ENCODE measurements around the gene SREBF1. TPM values are rescaled to one million over a fixed set of nuclear protein-coding genes. Genes with fewer than 3 reads are reported as not detected.

SREBF1 gene
- total RNA-seq, 1 experiment from 2014 or later, result 230 TPM

DNA sequence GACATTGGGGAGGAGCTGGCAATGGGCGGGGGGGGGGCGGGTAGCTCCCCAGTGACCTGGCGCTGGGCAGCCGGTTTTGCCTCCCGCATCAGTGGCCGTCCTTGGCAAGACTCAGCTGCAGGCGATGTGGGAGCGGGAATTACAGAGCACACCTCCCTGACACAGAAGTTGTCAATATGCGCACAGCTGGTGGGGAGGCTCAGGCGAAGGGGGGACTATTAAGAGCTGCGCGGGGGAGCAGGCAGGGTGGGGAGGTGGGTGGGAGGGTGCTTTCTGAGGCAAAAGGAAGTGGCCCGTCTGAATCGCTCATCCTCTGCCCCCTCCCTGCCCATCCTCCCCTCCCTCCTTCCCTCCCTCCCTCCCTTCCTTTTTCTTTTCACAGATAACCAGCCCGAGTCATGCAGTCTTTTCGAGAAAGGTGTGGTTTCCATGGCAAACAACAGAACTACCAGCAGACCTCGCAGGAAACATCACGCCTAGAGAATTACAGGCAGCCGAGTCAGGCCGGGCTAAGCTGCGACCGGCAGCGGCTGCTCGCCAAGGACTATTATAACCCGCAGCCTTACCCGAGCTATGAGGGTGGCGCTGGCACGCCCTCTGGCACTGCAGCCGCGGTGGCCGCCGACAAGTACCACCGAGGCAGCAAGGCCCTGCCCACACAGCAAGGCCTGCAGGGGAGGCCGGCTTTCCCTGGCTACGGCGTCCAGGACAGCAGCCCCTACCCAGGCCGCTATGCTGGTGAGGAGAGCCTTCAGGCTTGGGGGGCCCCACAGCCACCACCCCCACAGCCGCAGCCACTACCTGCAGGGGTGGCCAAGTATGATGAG lies 44.0 kb downstream of the SREBF1 start:
- TF ChIP-seq, protein P1, sequence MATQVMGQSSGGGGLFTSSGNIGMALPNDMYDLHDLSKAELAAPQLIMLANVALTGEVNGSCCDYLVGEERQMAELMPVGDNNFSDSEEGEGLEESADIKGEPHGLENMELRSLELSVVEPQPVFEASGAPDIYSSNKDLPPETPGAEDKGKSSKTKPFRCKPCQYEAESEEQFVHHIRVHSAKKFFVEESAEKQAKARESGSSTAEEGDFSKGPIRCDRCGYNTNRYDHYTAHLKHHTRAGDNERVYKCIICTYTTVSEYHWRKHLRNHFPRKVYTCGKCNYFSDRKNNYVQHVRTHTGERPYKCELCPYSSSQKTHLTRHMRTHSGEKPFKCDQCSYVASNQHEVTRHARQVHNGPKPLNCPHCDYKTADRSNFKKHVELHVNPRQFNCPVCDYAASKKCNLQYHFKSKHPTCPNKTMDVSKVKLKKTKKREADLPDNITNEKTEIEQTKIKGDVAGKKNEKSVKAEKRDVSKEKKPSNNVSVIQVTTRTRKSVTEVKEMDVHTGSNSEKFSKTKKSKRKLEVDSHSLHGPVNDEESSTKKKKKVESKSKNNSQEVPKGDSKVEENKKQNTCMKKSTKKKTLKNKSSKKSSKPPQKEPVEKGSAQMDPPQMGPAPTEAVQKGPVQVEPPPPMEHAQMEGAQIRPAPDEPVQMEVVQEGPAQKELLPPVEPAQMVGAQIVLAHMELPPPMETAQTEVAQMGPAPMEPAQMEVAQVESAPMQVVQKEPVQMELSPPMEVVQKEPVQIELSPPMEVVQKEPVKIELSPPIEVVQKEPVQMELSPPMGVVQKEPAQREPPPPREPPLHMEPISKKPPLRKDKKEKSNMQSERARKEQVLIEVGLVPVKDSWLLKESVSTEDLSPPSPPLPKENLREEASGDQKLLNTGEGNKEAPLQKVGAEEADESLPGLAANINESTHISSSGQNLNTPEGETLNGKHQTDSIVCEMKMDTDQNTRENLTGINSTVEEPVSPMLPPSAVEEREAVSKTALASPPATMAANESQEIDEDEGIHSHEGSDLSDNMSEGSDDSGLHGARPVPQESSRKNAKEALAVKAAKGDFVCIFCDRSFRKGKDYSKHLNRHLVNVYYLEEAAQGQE (IDR thresholded peaks at IDR 0.05; ENCODE audit: insufficient read depth in 1 of 2, low read depth in 2 of 2, low read length in 1 of 2), result no peak
- no peak for TF ChIP-seq POLR2AphosphoS5 (IDR thresholded peaks at IDR 0.05; ENCODE audit: low read depth, low read length)
- TF ChIP-seq SIN3A (IDR thresholded peaks at IDR 0.05; ENCODE audit: borderline replicate concordance, insufficient read depth, low read depth, low read length), result no peak
- TF ChIP-seq TCF7L2 (IDR thresholded peaks at IDR 0.05; ENCODE audit: low read depth, low read length), result no peak
- TF ChIP-seq, protein P2, sequence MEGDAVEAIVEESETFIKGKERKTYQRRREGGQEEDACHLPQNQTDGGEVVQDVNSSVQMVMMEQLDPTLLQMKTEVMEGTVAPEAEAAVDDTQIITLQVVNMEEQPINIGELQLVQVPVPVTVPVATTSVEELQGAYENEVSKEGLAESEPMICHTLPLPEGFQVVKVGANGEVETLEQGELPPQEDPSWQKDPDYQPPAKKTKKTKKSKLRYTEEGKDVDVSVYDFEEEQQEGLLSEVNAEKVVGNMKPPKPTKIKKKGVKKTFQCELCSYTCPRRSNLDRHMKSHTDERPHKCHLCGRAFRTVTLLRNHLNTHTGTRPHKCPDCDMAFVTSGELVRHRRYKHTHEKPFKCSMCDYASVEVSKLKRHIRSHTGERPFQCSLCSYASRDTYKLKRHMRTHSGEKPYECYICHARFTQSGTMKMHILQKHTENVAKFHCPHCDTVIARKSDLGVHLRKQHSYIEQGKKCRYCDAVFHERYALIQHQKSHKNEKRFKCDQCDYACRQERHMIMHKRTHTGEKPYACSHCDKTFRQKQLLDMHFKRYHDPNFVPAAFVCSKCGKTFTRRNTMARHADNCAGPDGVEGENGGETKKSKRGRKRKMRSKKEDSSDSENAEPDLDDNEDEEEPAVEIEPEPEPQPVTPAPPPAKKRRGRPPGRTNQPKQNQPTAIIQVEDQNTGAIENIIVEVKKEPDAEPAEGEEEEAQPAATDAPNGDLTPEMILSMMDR (IDR thresholded peaks at IDR 0.05), result no peak
- no peaks in the 10 kb centered on the region for H3K36me3 ChIP-seq (ENCODE audit: control insufficient read depth, insufficient read depth, low read length)
- intact Hi-C loops (cut with micrococcal nuclease; ENCODE audit: unreplicated experiment) (no loop called here), in situ Hi-C loops (cut with HindIII; ENCODE audit: low pct_unique_long_range_greater_than_20kb, low sequenced_read_pairs) (no loop called here)
- DNase-seq (ENCODE audit: low read depth, low spot score) (no peak), ATAC-seq (no peak)
- no TSS peak for BruUV-seq (replicated peaks)
- H3K4me3 ChIP-seq (ENCODE audit: low read depth in 2 of 2, low read length in 2 of 2), result no peak overlapping the region
- H3K4me1 ChIP-seq (ENCODE audit: control insufficient read depth, insufficient read depth, low read length), result peaks cover 19% of the 10 kb centered on the region
- ChIA-PET POLR2A (no interaction called here), CTCF (no interaction called here)
- H3K9me3 ChIP-seq (ENCODE audit: control insufficient read depth, insufficient read depth, low read depth, low read length), result no peaks in the 10 kb centered on the region
- no peak overlapping the region for H3K27ac ChIP-seq (ENCODE audit: low read length)
- H3K27me3 ChIP-seq (ENCODE audit: control insufficient read depth, insufficient read depth, low read length), result no peaks in the 10 kb centered on the region

DNA sequence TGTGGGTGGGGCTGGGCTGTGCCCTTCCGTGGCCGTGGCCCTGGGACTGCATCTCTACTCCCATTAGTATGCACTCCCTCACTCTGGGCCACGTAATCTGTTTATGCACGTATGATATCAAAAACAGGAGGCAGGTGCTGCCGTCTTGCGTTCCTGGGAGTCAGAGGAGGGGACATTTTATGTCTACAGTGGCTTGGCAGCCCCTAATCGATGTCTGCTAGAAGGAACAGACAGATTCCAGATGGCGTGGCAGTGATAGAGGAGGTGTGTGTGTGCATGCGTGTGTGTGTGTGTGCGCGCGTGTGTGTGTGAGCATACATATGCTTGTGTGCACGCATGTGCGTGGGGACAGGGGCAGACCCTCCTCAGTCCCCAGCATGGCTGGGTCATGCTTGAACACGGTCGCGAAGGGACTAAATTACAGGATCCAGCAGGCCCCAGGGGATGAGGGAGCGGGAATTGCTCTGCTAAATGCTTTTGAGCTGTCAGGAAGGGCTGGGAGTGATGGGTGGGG lies 44.7 kb downstream of the SREBF1 start:
- Histone ChIP-seq H3K27ac (ENCODE audit: low read length) (no peak overlapping the region), H3K4me3 (ENCODE audit: low read depth in 2 of 2, low read length in 2 of 2) (no peak overlapping the region), H3K27me3 (ENCODE audit: control insufficient read depth, insufficient read depth, low read length) (no peaks in the 10 kb centered on the region), H3K36me3 (ENCODE audit: control insufficient read depth, insufficient read depth, low read length) (no peaks in the 10 kb centered on the region), H3K9me3 (ENCODE audit: control insufficient read depth, insufficient read depth, low read depth, low read length) (no peaks in the 10 kb centered on the region), H3K4me1 (ENCODE audit: control insufficient read depth, insufficient read depth, low read length) (peaks cover 23% of the 10 kb centered on the region)
- TF ChIP-seq, protein P1 (IDR thresholded peaks at IDR 0.05; ENCODE audit: insufficient read depth in 1 of 2, low read depth in 2 of 2, low read length in 1 of 2), result no peak
- no peak for TF ChIP-seq POLR2AphosphoS5 (IDR thresholded peaks at IDR 0.05; ENCODE audit: low read depth, low read length)
- no peak for DNase-seq (ENCODE audit: low read depth, low spot score)
- no TSS peak for BruUV-seq (replicated peaks)
- intact Hi-C loops (cut with micrococcal nuclease; ENCODE audit: unreplicated experiment) (no loop called here), in situ Hi-C loops (cut with HindIII; ENCODE audit: low pct_unique_long_range_greater_than_20kb, low sequenced_read_pairs) (no loop called here)
- ATAC-seq, result no peak
- ChIA-PET POLR2A (no interaction called here), CTCF (no interaction called here)
